DOHH2 (cell line): ENCODE results near the gene DACT3.

ENCODE experiments used
- H3F3A ChIP-seq: fragments of 200-600 bp; sonication (generic), shearing (Covaris generic); 2 replicates; pipeline ENCODE4 v1.6.0; 2016; ENCODE audit warnings: antibody characterized with exemption, mild to moderate bottlenecking; ENCODE audit not compliant: control insufficient read depth, insufficient read depth
- H3K27ac ChIP-seq: fragments of 200-600 bp; sonication (generic); 2 replicates; pipeline ENCODE4 v1.5.1; 2014; ENCODE audit warnings: low read depth, mild to moderate bottlenecking, low read length, moderate library complexity
- H3K27me3 ChIP-seq: fragments of 200-600 bp; sonication (generic); 2 replicates; pipeline ENCODE4 v1.6.1; 2014; ENCODE audit warnings: mild to moderate bottlenecking, low read length, mixed read lengths; ENCODE audit not compliant: control insufficient read depth
- H3K36me3 ChIP-seq: fragments of 200-600 bp; sonication (generic); 2 replicates; pipeline ENCODE4 v1.6.1; 2014; ENCODE audit warnings: mild to moderate bottlenecking, low read length, moderate library complexity, mixed read lengths; ENCODE audit not compliant: control insufficient read depth
- H3K4me1 ChIP-seq: fragments of 200-600 bp; sonication (generic); 2 replicates; pipeline ENCODE4 v1.6.1; 2014; ENCODE audit warnings: mild to moderate bottlenecking, low read length, mixed read lengths; ENCODE audit not compliant: control insufficient read depth
- H3K4me2 ChIP-seq: fragments of 200-600 bp; sonication (generic); 2 replicates; pipeline ENCODE4 v1.6.0; 2014; ENCODE audit warnings: mild to moderate bottlenecking, low read length, moderate library complexity
- H3K4me3 ChIP-seq: fragments of 200-600 bp; sonication (generic); 2 replicates; pipeline ENCODE4 v1.5.1; 2014; ENCODE audit warnings: mild to moderate bottlenecking, low read length, mixed read lengths
- H3K79me2 ChIP-seq: fragments of 200-600 bp; sonication (generic); 2 replicates; pipeline ENCODE4 v1.6.1; 2014; ENCODE audit warnings: mild to moderate bottlenecking, low read length, mixed read lengths; ENCODE audit not compliant: control insufficient read depth
- H3K9me2 ChIP-seq: fragments of 200-600 bp; sonication (generic); replicated peaks from 2 replicates; pipeline ENCODE4 v1.6.1; 2014; ENCODE audit warnings: mild to moderate bottlenecking, low read length, mixed read lengths; ENCODE audit not compliant: control insufficient read depth
- H3K9me3 ChIP-seq: fragments of 200-600 bp; sonication (generic); 2 replicates; pipeline ENCODE4 v1.6.1; 2014; ENCODE audit warnings: antibody characterized with exemption, low read length, mixed read lengths; ENCODE audit not compliant: control insufficient read depth, insufficient read depth
- H4K20me1 ChIP-seq: fragments of 200-600 bp; sonication (generic); 2 replicates; pipeline ENCODE4 v1.6.0; 2014; ENCODE audit warnings: low read depth, mild to moderate bottlenecking, antibody characterized with exemption, low read length, moderate library complexity; ENCODE audit not compliant: control insufficient read depth, insufficient read depth
- EZH2phosphoT487 ChIP-seq: fragments of 200-600 bp; sonication (generic); IDR thresholded peaks from 2 replicates; pipeline ENCODE4 v1.6.1; 2017; ENCODE audit warnings: borderline replicate concordance, mild to moderate bottlenecking, antibody characterized with exemption, low read length, moderate library complexity, mixed read lengths
- TF ChIP-seq, protein P1 (sequence below): fragments of 200-600 bp; sonication (generic); IDR thresholded peaks from one replicate; pipeline ENCODE4 v1.5.1; 2014; ENCODE audit warnings: antibody characterized with exemption, mild to moderate bottlenecking, low read depth, low read length; ENCODE audit not compliant: poor library complexity, severe bottlenecking

DACT3 gene

DNA sequence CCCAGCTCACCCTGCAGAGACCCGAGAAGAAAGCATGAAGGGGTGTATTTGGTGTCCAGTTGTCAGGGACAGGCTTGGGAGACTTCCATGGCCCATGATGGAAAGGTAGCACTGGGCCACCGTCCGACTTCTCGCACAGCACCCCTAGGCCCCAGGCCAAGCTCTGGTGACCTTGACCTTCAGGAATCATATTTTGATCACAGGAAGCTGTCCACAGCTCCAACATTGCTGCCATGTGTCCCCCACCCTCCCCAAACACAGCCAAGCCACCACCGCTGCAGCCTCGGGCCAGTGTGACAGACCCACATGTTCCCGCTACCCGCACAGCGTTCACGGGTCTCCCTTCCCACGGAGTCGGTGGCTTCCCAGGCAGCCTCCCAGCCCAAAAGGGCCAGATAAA, 35.3 kb downstream of the DACT3 start:
- Histone ChIP-seq H3K36me3 (no peaks in the 10 kb centered on the region), H3K27ac (no peak overlapping the region), H3K9me3 (no peaks in the 10 kb centered on the region), H3K4me3 (no peak overlapping the region), H4K20me1 (no peaks in the 10 kb centered on the region), H3K79me2 (no peaks in the 10 kb centered on the region), H3K9me2 (no peaks in the 10 kb centered on the region), H3F3A (no peaks in the 10 kb centered on the region), H3K4me2 (no peak overlapping the region; the same call in 1 of the 2 replicates), H3K27me3 (peaks cover 5% of the 10 kb centered on the region), H3K4me1 (peaks cover 16% of the 10 kb centered on the region)
- TF ChIP-seq, protein P1, sequence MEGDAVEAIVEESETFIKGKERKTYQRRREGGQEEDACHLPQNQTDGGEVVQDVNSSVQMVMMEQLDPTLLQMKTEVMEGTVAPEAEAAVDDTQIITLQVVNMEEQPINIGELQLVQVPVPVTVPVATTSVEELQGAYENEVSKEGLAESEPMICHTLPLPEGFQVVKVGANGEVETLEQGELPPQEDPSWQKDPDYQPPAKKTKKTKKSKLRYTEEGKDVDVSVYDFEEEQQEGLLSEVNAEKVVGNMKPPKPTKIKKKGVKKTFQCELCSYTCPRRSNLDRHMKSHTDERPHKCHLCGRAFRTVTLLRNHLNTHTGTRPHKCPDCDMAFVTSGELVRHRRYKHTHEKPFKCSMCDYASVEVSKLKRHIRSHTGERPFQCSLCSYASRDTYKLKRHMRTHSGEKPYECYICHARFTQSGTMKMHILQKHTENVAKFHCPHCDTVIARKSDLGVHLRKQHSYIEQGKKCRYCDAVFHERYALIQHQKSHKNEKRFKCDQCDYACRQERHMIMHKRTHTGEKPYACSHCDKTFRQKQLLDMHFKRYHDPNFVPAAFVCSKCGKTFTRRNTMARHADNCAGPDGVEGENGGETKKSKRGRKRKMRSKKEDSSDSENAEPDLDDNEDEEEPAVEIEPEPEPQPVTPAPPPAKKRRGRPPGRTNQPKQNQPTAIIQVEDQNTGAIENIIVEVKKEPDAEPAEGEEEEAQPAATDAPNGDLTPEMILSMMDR: no peak
- TF ChIP-seq EZH2phosphoT487: no peak

DNA sequence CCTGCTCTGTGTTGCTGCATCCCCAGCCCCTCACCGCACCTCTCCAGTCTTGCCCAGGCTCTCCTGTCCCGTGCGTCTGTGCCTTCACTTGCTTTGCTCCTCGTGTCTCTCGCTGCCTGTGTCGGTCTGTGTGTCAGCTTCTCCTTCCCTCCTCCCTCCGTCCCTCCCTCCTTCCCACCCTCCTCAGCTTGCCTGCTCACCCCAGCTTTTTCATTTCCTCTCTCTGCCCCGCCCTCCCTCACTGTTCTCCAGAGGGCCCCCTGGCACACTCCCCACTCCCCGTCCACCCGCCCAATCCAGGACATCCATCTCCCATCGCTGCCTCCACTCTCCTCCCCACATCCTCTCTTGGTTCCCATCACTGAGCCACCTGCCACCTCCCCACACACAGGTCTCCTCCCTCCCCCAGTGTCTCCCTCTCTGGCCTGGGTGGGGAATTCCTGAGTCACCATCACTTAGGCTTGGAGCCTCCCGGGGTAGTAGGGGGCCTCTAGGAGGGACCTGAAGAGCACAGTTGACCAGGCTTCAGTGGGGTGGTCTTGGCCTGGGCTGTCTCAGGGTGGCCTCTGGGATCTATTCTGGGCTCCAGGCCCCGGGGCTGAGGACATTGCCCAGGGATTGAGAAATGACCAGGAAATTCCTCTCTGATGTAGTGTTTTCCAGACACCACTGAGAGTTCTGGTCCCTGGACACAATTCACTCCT, 35.9 kb downstream of the DACT3 start, which contains the start of gene PTGIR:
PTGIR (minus strand) TSS at position 132 of the 704 bp plus-strand sequence. CDS start 864 bp downstream, outside the sequence.
- Histone ChIP-seq H3K27ac (no peak within 1 kb of the TSS), H3K4me2 (peak within 1 kb of the TSS; percentile 56), H3K27me3 (peaks cover 5% of the 10 kb centered on the region), H3K79me2 (no peaks in the 10 kb centered on the region), H3K4me1 (peaks cover 22% of the 10 kb centered on the region), H3K36me3 (no peaks in the 10 kb centered on the region), H3K9me2 (no peaks in the 10 kb centered on the region), H4K20me1 (no peaks in the 10 kb centered on the region), H3K4me3 (0 out of 2 replicates have a peak within 1 kb of the TSS, but pooled peaks have one; percentile 24), H3F3A (no peaks in the 10 kb centered on the region), H3K9me3 (no peaks in the 10 kb centered on the region)
- TF ChIP-seq, protein P1: no peak
- no peak for TF ChIP-seq EZH2phosphoT487

DNA sequence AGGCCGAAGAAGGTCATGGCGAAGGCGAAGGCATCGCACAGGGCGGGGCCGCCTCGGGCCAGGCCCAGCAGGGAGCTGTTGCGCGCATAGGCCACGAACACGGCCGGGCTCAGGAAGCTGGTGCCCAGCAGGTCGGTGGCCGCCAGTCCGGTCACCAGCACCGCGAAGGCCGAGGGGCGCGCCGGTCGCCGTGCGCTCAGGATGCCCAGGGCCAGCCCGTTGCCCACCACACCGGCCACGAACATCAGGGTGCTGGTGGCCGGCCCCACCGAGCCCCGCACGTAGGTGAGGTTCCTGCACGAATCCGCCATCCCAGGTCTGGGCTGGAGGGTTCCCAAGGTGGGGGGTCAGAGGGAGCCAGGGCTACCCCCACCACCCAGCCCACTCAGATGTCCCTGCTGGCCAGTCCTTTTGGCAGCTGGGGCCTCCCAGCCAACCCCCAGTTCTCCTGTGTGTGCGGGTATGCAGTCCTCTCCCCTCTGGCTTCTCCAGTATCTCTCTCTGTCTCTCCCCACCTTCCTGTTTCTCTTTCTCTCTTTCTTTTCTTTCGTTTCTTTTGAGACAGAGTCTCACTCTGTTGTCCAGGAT, 37.0 kb downstream of the DACT3 start:
- Histone ChIP-seq H3K79me2 (no peaks in the 10 kb centered on the region), H3K9me3 (no peaks in the 10 kb centered on the region), H3K27me3 (peaks cover 5% of the 10 kb centered on the region), H3K4me2 (0 out of 2 replicates have a peak overlapping the region, but pooled peaks have one; percentile 56), H3F3A (peaks cover under 1% of the 10 kb centered on the region; the same call in 1 of the 2 replicates), H3K4me3 (no peak overlapping the region), H3K36me3 (no peaks in the 10 kb centered on the region), H3K4me1 (peaks cover 33% of the 10 kb centered on the region), H3K9me2 (no peaks in the 10 kb centered on the region), H4K20me1 (no peaks in the 10 kb centered on the region), H3K27ac (no peak overlapping the region)
- TF ChIP-seq, protein P1: no peak
- no peak for TF ChIP-seq EZH2phosphoT487
